GM19099 (cell line): ENCODE data around the gene CYB5RL.

Experiments used
- POLR2A ChIP-seq: IDR thresholded peaks from 3 replicates; pipeline ENCODE4 v1.6.1; 2011; ENCODE audit warnings: low read depth; ENCODE audit not compliant: insufficient read length; ENCODE audit errors: extremely low read depth

The CYB5RL gene

DNA sequence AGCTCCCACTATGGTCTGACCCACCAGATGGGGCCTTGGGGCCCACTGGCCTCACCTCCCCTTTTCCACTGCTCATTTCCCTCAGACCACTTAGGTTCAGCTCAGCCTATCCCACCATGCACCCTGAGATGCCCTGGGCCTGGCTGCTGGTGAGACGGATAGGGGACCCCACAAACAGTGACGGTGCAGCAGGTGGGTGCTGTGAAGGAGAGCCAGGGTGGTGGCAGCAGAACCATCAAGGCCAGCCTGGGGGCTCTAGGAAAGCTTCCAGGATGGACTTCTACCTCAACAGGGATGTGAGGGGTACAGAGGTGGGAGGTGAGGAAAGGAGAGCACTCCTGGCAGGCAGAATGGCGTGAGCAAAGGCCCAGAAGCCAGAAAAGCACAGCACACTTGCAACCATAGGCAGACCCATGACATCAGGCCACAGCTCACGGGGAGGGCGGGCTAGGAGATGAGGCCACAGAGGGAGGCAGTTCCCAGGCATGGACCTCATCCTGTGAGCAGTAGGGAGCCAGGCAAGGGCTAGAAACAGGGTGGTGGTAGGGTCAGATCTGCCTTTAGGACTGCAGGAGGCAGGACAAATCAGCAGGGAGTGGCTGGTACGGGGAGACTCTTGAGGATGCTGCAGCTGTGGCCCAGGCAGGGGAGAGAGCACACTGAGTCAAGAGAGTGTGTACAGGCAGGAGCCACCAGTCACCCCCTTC lies 23.1 kb downstream of the CYB5RL start:
- TF ChIP-seq POLR2A, result no peak

DNA sequence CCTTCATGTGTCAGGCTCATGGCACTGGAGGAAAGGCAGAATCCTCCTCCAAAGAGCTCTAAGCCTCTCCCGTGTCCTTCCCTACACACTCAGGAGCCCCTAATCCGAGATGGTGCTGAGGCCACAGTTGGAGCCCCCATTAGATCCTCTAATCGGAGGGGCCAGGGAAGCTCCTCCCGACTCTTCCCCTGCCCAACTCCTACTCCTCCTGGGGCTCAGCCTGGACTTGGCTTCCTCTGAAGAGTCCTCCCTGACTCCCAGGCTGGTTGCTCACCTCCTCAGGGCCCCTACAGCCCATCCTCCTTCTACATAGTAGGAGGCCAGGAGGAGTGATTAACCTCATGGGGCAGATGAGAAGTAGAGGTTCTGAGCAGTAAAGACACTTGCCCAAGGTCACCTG lies 25.7 kb downstream of the CYB5RL start:
- no peak for TF ChIP-seq POLR2A

- no peak for TF ChIP-seq POLR2A
Observed at GRCh38 chr1:54173681-54174080, 26.1 kb downstream of the CYB5RL start.

- no peak for TF ChIP-seq POLR2A
Observed at GRCh38 chr1:54172614-54173599, 26.9 kb downstream of the CYB5RL start.

- no peak for TF ChIP-seq POLR2A
Observed at GRCh38 chr1:54171606-54172005, 28.2 kb downstream of the CYB5RL start.

GRCh38 chr1:54171016-54171415 lies 28.8 kb downstream of the CYB5RL start:
- TF ChIP-seq POLR2A, result no peak

GRCh38 chr1:54169068-54169467 lies 30.8 kb downstream of the CYB5RL start:
- TF ChIP-seq POLR2A, result no peak

DNA sequence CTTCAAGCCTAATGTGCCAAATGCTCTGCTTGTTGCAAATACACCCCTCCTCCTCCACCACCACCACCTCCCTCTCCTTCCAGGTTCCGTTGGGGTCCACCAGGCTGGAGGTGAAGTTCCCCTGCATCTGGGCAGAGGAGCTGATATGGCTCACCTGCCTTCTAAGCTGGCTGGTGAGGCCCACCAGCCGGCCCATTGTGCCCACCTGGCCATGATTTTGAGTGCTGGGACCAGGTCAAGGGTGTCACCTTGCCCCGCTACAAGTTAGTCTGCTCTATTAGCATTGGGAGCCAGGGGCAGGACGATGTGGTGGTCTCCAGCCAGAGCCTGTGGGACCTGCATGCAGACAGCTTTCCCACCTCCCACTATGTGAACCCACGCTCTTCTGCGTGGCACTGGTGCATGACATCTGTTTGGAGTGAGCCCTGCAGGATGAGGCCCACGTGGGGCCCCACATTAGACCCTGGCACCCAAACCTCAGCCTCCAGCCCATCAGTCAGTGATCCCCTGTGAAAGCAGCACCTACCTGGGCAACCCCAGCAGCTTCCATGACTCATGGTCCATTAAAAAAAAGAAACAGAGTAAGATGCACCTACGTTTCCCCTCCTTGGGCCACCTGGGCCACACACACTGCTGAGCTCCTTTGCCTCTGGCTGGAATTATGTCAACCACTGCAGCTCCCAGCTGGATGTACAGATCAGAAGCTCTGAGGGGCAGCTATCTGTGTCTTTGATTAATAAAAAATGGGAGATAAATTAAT lies 31.4 kb downstream of the CYB5RL start:
- TF ChIP-seq POLR2A, result no peak

- TF ChIP-seq POLR2A, result no peak
Observed at GRCh38 chr1:54167422-54168139, 32.2 kb downstream of the CYB5RL start.

GRCh38 chr1:54165146-54165545 lies 34.7 kb downstream of the CYB5RL start:
- TF ChIP-seq POLR2A, result no peak

DNA sequence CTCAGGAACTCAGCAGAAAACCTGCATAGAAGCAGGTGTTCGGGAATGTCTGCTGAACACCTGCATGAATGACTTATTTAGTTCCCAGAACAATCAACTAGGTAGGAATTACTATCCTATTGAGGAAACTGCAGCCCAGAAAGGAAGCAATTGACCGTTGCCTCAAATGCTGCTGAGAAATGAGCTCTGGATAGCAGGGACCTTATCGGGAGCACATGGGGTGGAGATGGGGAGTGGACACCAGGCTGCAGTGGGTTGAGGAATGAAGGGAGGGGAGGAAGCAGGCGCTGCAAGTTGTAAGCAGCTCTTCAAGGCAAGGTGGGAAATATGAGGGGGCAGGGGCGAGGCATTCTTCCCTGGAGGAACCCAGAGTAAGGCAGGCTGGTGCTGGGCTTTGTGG lies 36.3 kb downstream of the CYB5RL start:
- TF ChIP-seq POLR2A, result no peak

- TF ChIP-seq POLR2A, result no peak
Observed at GRCh38 chr1:54163051-54163450, 36.8 kb downstream of the CYB5RL start.

DNA sequence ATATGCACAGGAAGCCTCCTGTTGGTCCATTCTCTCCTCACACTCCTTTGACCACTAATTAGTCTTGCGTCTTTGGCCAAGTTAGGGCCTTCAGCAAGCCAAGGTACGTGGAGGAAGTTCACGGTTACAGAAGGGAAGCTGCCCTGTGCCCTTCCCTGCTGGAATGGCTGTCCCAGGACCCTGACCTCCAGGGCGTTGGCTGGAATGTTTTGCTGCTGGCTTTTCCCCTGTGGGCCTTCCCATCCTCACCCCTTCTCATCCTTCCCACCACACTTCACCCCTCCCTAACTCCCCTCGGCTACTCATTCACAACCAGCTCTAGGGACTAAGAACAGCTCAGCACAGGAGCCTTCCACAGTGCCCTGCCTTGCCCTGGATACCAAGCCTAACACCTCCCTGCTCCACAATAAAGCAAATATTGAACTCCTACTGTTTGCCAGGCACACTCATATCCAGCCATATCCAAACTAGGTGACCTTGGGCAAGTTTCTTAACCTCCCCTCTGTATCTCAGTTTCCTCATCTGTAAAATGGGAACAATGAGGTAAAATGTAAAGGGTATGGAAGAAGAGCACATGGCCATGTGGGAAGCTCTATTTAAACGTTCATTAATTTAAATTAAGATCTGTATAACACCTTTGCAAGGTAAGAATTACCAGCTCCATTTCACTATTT lies 38.2 kb downstream of the CYB5RL start:
- TF ChIP-seq POLR2A, result no peak

- TF ChIP-seq POLR2A, result no peak
Observed at GRCh38 chr1:54160351-54160750, 39.5 kb downstream of the CYB5RL start.
